Hepatic stellate cell (primary cell): ENCODE measurements around the gene EXOC6B.
"Not testable (repeated sequence)": the region's sequence is repeated elsewhere in the genome, so short reads cannot be mapped to it uniquely, and the experiment has no call there.

Source experiments
- DNase-seq: peaks from one replicate; pipeline ENCODE4 v3.0.0; 2011; ENCODE audit warnings: low spot score

EXOC6B gene

DNA sequence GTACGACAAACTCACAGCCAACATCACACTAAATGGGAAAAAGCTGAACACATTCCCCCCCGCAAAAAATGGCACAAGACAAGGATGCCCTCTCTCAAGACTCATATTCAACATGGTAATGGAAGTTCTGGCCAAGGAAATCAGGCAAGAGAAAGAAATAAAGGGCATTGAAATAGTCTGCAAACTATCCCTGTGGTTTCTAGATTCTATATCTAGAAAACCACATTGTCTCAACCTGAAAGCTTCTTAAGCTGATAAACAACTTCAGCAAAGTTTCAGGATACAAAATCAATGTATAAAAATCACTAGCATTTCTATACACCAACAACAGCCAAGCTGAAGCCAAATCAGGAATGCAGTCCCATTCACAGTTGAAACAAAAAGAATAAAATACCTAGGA, 383.6 kb downstream of the EXOC6B start:
- DNase-seq: no peak

DNA sequence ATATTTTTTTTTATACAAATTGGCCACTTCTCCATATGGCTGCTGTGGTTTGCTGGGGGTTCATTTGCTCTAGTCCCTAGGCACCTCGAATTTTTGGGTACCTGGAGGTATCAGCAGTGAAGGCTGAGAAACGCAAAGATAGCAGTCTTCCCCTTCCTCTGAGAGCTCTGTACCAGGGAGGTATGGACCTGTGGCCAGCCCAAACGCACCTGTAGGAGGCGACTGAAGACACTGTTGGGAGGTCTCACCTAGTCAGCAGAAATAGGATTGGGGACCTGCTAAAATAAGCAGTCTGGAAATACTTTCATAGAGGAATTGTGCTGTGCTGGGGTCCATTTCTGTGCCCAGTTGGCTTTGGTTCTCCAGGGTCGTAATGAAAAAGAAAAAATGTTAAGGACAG, 385.9 kb downstream of the EXOC6B start:
- no peak for DNase-seq

DNA sequence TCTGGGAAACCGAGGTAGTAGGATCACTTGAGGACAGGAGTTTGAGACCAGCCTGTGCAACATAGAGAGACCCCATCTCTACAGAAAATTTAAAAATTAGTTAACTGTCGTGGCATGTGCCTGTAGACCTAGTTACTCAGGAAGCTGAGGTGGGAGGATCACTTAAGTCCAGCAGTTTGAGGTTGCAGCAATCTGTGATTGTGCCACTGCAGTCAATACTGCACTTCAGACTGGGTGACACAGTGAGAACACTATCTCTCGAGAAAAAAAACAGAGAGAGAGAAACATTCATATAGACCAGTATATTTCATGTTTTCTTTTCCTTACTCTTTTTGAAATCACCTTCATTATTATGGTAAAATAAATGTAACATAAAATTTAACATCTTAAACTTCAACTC, 387.5 kb downstream of the EXOC6B start:
- DNase-seq: no peak

DNA sequence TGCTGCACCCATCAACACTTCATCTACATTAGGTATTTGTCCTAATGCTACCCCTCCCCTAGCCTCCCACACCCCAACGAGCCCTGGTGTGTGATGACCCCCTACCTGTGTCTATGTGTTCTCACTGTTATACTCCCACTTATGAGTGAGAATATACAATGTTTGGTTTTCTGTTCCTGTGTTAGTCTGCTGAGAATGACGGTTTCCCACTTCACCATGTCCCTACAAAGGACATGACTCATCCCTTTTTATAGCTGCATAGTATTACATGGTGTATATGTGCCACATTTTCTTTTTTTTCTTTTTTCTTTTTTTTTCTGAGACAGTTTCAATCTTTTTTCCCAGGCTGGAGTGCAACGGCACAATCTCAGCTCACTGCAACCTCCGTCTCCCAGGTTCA, 394.1 kb downstream of the EXOC6B start:
- DNase-seq: no peak

DNA sequence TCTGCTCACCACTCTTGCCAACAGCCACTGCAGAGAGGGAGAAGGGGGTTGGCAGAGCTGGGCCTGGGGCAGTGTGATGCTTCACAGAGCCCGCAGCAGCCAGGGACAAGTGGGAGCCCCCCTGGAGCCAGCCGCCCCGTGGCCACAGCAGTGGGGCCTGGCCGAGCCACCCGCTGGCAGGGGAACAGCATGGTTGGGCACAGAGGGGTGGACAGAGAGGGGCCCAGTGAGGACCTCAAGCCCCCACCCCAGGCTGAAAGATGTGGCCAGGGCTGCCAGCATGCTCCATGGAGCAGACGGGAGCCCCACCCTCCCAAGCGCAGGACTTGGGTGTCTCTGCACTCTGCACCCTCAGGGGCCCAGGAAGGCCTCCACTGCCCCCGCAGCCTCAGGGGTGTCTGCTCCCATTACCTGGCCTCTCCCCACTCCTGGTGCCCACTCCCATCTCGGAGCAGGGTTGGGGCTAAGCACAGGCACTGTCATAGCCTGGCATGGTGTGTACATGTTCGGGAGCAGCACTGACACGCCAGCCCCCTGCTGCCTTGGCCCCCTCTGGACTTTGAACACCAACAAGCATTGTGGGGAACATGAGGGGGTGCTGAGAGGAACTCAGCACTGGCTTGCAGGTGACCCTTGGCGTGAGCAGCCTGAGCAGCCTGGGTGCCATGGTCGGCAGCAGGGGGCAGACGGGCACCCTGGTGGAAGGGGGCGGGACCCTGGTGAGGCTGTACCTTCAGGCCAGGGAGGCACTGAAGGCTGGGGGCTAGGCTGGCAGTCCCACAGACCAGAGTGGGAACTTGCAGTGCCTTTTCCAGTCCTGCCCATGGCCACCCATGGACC, 398.6 kb downstream of the EXOC6B start:
- no peak for DNase-seq

DNA sequence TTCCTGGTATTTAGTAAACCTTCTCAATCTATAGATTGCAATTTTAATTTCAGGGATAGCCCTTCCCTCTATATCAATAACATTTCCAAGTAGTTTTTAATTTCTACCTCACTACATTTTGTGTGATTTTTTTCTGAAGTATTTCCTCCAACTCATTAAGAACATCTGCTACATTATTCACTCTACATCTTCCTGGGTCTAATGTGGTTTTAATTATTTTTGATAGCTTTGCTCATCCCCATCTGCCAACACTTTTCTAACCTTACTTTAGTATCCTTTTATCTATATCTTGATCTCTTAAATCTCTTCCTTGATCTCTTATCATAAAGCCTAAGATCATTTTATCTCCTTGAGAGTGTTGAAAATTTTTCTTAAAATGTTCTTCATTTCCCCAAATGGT, 399.8 kb downstream of the EXOC6B start:
- DNase-seq: no peak

DNA sequence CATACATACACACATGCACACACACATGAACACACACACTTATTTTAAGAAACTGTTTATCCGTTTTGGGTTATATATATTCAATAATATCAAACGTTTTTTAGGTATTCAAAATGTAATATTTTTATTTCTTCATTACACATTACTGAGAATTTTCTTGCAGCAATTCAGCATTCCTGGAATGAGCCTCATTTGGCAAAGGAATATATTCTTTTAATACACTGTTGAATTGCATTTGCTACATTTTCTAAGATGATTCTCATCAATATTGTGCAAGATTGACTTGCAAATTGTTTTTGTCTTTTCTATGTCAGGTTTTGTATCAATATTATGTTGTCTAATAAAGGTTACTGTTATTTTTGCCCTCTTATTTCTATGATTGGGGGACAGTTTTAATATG, 402.1 kb downstream of the EXOC6B start:
- DNase-seq: no peak

DNA sequence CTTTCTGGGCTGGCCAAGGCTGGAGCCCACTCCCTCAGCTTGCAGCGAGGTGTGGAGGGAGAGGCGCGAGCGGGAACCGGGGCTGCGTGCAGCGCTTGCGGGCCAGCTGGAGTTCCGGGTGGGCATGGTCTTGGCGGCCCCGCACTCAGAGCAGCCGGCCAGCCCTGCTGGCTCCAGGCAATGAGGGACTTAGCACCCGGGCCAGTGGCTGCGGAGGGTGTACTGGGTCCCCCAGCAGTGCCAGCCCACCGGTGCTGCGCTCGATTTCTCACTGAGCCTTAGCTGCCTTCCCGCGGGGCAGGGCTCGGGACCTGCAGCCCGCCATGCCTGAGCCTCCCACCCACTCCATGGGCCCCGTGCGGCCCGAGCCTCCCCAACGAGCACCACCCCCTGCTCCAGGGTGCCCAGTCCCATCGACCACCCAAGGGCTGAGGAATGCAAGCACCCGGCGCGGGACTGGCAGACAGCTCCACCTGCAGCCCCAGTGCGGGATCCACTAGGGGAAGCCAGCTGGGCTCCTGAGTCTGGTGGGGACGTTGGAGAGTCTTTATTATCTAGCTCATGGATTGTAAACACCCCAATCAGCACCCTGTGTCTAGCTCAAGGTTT, 404.0 kb downstream of the EXOC6B start:
- DNase-seq: not testable (repeated sequence)

DNA sequence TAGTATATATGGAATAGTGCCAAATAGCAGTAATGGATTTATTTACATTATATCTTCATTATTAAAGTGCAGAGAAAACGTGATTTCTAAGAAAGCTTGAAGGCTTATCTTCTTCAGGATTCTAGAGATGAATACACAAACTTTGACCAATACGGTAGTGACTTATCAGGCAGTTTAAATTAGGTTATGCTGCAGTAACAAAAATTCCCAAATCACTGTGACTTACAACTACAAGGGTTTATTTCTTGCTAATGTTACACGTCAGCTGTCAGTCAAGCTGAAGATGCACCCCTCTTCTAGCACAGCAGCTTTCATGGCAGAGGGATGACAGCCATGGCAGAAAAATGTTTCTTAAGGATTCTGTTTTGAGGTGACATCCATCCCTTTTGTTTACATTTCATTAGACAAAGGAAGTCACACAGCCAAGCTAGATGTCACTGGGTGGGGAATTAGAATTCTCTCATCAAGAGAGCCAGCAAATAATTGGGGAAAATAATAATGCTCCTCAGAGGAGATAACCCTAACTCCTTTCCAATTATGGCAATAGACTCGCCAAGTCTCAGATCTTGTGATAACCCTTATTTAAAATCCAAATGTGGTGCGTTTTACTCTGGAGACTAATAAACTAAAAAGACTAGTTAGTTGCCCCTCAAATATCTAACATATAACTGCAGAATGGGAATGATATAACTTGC, 409.9 kb downstream of the EXOC6B start:
- DNase-seq: no peak

DNA sequence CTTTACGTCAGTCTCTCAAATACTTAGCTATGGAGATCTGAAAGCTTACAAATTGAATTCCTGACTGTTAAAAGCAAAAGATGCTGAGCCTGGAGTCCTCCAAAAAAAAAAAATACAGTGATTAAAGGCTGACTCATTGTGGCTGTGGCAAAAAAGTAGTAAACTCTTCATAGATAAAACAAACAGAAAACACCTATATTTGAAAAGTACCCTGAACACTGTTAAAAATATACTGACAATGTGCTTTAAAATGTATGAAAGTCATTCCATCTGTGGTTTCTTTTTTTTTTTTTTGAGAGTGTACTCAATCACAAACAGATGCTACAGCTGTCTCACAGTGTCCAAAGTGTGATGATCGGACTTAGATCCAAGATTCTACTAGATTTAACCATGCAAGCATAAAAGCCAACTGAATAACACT, 410.6 kb downstream of the EXOC6B start:
- DNase-seq: no peak

DNA sequence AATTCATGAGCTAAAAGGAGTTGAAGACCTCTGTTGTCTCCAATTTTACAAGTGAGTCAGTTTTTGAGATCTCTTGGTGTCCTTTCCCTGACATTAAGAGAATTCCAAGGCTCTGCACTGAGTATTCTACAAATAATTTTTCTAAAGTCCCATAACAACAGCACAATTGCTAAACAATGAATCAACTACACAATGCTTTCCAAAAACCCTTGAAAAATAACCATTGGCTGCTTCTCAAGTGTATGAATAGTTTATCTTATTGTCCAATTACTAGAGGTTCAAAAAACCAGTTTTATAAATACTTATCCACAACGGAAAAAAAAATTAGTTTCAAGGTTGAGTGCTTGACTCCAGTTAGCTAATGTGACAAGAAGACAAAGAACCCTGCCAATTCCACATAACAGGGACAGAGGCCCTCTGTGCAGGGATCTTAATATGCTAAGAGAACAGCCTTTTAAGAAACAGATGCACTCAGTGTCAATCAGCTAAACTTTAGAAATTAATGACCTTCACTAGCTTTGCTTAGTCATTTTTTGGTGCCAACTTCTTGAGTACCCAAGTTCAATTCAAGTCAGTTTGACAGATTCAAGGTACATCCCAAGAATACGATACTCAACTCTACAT, 411.6 kb downstream of the EXOC6B start:
- no peak for DNase-seq

DNA sequence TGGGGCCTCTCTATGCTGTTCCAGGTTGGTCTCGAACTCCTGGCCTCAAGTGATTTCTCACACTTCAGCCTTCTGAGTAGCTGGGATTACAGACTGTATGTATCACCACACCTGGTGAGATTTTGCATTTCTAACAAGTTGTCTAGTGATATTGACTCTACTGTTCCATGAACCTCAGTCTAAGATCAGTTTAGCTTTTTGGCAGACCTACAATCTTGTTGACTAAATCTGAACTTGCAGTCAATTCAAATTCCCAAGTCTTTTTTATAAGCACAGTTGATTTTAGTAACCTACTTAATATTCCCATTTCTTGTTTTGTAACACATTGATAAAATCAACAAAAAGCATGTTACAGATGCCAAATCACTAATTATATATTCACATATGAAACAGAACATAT, 412.1 kb downstream of the EXOC6B start:
- no peak for DNase-seq

DNA sequence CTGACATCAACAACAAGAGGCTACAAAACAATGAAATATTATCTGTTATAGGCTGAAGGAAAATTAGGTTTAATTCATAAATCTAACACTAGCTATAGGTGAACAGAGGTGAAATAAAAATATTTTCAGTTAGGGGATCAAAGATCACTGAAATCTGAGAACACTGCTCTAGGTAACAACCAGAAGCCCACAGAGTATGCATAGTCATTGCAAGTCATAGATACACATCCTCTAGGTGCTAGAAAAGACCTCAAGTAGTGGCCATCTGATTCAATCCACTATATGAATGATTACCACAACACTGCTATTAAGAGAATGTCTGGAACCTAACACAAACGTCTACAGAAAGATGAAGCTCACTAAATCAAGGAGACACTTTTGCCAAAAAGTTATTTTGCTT, 413.6 kb downstream of the EXOC6B start:
- DNase-seq: no peak

DNA sequence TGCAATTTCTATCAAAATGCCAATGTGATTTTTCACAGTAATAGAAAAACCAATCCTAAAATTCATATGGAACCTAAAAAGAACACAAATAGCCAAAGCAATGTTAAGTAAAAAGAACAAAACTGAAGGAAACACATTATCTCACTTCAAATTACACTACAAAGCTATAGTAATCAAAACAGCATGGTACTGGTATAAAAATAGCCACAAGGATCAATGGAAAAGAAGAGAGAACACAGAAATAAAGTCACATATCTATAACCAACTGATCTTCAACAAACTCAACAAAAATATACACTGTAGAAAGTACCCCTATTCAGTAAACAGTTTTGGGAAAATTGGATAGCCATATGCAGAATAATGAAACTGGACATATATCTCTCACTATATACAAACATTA, 426.0 kb downstream of the EXOC6B start:
- DNase-seq: no peak

DNA sequence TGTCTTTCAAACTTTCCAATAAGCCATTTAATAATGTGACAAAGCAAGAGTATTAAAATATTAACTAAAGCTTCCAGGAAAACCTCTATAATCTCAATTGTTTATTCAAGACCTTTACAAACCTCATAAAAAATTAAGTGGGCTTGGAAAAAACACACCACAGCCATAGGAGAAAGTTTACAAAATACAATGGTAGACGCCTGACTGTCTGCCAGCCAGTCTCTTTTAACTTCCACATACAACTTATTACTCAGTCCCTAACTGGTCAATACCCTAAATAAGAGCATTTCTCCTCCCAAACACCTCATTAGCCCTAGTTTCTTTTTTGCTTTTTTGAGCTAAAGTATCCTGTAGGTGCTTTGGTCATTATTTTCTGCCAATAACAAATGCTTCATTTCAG, 430.7 kb downstream of the EXOC6B start:
- no peak for DNase-seq

DNA sequence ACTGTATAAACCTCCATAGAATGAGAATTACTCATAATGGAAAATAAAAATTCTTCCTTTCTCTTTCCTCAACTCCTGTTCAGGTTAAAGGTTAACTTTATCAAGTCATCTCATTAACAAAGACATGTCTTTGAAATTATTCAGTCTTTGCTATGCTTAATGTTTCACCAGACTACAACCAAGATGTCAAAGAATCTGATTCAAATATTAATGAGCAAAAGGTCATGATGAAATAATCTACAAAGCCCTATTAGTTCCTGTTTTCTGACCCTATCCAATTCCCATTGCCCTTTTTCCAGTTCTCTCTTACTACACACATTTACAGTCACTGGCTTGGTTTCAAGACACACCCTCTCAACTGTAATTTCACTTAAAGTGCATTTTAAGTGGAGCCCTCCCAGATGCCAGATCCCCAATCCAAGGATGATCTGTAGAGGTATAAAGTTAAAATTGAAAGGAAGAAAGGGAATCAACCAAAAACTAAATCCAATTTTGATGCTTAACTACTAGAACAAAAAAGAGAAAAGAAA, 431.2 kb downstream of the EXOC6B start:
- DNase-seq: no peak

DNA sequence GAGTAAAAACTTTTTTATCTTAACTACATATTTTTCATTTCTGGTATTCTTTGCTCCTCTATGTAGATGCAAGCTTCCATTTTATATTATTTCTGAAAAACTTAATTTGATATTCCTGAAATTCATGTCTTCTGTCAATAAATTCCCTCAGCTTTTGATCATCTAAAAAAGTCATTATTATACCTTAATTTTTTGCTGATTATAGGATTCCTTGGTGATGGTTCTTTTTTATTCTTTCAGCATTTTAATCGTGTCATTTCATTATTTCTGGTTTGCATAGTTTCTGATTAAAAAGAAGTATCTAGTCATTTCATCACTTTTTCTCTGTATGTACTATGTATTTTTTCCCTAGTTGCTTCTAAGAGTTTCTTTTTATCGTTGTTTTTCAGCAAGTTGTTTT, 436.4 kb downstream of the EXOC6B start:
- no peak for DNase-seq

DNA sequence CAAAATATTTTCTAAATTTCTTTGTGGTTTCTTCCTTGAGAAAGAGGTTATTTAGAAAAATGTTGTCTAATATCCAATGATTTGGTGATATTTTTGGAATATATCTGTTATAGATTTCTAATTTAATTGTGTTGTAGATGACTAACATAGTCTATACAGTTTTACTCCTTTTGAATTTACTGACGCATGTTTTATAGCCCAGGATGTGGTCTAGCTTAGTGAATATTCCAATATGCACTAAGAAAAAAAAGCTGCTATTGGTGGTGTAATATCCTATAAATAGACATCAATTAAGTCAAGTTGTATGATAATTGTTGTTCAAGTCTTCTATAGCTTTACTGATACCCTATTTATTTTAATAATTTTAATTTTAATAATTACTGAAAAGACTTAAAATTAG, 437.6 kb downstream of the EXOC6B start:
- DNase-seq: no peak

DNA sequence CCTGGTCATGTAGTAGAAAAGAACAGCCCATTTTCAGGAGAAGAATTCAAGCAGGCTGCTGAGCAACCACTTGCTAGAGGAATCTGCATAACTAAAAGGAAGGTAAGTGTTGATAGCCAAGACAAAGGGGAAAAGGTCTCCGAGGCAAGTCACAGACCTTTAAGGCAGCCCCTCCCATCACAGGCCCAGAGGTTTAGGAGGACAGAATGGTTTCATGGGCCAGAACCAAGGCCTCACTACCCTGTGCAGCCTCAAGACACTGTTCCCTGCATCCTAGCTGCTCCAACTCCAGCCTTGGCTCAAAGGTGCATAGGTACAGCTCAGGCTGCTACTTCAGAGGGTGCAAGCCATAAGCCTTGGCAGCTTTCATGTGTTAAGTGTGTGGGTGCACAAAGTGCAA, 439.5 kb downstream of the EXOC6B start:
- no peak for DNase-seq

DNA sequence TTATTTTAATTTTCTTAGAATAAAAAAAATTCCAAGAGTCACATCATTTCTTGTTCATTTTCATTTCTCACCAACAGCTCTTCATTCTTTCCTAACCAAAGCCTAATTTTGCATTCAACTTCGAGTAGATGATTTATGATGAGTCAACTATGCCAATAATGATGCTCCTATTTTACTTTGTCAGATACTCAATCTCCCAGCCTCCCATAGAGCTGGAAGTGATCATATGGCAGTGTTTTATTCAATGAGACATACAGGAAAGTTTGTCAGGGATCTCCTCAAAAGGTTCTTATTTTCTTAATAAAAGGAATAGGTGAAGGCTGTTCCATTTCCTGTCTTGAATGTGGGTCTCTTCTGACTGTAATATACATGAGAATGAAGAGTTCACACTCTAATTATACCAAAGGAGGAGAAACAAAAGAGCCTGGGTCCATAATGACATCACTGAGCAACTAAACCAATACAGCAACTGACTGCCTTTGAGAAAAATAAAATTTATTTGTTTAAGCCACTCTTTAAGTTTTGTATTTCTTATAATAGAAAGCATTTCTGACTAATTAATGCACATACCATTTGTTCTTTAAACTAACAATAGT, 447.0 kb downstream of the EXOC6B start:
- DNase-seq: no peak

DNA sequence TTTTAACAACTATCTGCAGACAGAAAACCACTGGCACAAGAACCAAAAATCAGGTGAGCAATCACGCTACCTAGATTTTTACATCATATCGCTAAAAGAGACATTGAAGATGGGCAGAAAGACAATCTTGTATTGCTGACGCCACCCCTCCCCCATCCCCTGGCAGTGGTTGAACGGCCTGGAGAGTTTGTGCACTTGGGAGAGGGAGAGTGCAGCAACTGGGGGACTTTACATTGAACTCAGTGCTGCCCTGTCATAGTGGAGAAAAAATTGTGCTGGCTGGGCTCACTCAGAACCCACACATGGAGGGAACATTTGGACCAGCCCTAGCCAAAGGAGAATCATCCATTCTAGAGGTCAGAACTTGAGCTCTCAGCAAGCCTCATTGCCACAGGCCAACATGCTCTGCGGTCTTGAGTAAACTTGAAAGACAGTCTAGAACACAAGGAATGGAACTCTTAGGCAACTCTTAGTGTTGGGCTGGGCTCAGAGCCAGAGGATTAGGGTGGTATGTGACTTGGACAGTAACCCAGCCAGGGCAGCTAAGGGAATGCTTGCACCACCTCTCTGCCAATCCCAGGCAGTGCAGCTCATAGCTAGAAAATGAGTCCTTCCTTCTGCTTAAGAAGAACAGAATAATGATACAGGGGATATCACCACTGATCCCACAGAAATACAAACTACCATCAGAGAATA, 458.2 kb downstream of the EXOC6B start:
- peak; percentile 21 for DNase-seq

DNA sequence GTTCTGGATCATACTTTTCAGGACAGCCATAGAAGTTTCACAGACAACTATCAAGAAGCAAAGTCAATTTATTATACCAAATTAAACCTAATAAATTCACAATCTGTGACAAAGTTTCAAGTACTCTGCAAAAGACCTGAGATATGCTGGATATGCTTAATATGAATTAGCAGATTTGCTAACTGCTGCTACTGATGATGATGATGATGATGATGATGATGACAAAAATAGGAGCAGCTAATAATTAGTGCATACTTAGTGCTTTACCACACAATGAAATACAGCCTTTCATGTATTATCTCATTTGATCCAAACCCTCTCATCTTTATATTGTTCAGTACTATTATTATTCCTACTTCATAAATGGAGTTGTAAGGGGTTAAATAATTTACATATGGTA, 462.4 kb downstream of the EXOC6B start:
- DNase-seq: no peak
